Muscle of leg (tissue), 9 donors: ENCODE data around the gene KLK3. TPM values are rescaled to one million over a fixed set of nuclear protein-coding genes. Genes with fewer than 3 reads are reported as not detected.

Experiments
- polyA plus RNA-seq, 8 donors: library from polyadenylated mRNA; unstranded; fragments of 120-200 nt; gene quantifications; one replicate each; pipeline versions ENCODE4 v1.2.1 to v1.2.3, GENCODE V29; 2013; ENCODE audit warnings: inconsistent platforms in 1 of 8, low replicate concordance in 1 of 8; ENCODE audit not compliant: insufficient read length in 8 of 8, insufficient read depth in 1 of 8
- total RNA-seq: library from RNA; stranded (reverse); fragments of 120-200 nt; gene quantifications from one replicate; pipeline ENCODE4 v1.2.4, GENCODE V29; 2013

The KLK3 gene
- total and polyA plus RNA-seq, 9 donors, result not detected

Other genes with a start within 250 kb of the KLK3 start
- gene SYT3, start 215.0 kb upstream of the KLK3 start, total RNA-seq, result 0.09 TPM
- gene SYT3, start 215.0 kb upstream of the KLK3 start, polyA plus RNA-seq, result under 1 TPM in 2 of 8 donors, not detected in 6; 0.12 to 0.14 TPM
- gene C19orf81, start 205.5 kb upstream of the KLK3 start, total RNA-seq, result 4.2 TPM
- 1 to 10 TPM in 7 of 8 donors, under 1 TPM in 1; 0.70 to 3.8 (median 1.3) TPM for gene C19orf81, start 205.5 kb upstream of the KLK3 start, polyA plus RNA-seq
- 12.1 TPM for gene SHANK1, start 135.1 kb upstream of the KLK3 start, total RNA-seq
- 10 to 100 TPM; 14.4 to 37.4 (median 23.3) TPM for gene SHANK1, start 135.1 kb upstream of the KLK3 start, polyA plus RNA-seq
- gene CLEC11A, start 131.6 kb upstream of the KLK3 start, total RNA-seq, result 35.2 TPM
- 10 to 100 TPM; 18.8 to 40.3 (median 36.6) TPM for gene CLEC11A, start 131.6 kb upstream of the KLK3 start, polyA plus RNA-seq
- not detected for gene GPR32, start 84.5 kb upstream of the KLK3 start, total RNA-seq
- not detected for gene GPR32, start 84.5 kb upstream of the KLK3 start, polyA plus RNA-seq
- gene ACP4, start 64.5 kb upstream of the KLK3 start, total RNA-seq, result not detected
- under 1 TPM in 3 of 8 donors, not detected in 5; 0.15 to 0.16 (median 0.15) TPM for gene ACP4, start 64.5 kb upstream of the KLK3 start, polyA plus RNA-seq
- gene KLK1, start 31.1 kb upstream of the KLK3 start, total RNA-seq, result not detected
- under 1 TPM; 0.15 to 0.54 (median 0.28) TPM for gene KLK1, start 31.1 kb upstream of the KLK3 start, polyA plus RNA-seq
- gene KLK15, start 21.3 kb upstream of the KLK3 start, total RNA-seq, result not detected
- gene KLK15, start 21.3 kb upstream of the KLK3 start, polyA plus RNA-seq, result under 1 TPM in 1 of 8 donors, not detected in 7; 0.17 TPM
- not detected for gene KLK2, start 18.5 kb downstream of the KLK3 start, total RNA-seq
- under 1 TPM in 1 of 8 donors, not detected in 7; 0.30 TPM for gene KLK2, start 18.5 kb downstream of the KLK3 start, polyA plus RNA-seq
- gene KLK4, start 56.5 kb downstream of the KLK3 start, total RNA-seq, result not detected
- not detected for gene KLK4, start 56.5 kb downstream of the KLK3 start, polyA plus RNA-seq
- gene KLK5, start 98.1 kb downstream of the KLK3 start, total RNA-seq, result not detected
- gene KLK5, start 98.1 kb downstream of the KLK3 start, polyA plus RNA-seq, result under 1 TPM in 1 of 8 donors, not detected in 7; 0.34 TPM
- 0.09 TPM for gene KLK6, start 114.7 kb downstream of the KLK3 start, total RNA-seq
- gene KLK6, start 114.7 kb downstream of the KLK3 start, polyA plus RNA-seq, result under 1 TPM in 5 of 8 donors, not detected in 3; 0.12 to 0.62 (median 0.23) TPM
- not detected for gene KLK7, start 129.0 kb downstream of the KLK3 start, total RNA-seq
- under 1 TPM in 4 of 8 donors, not detected in 4; 0.05 to 0.30 (median 0.17) TPM for gene KLK7, start 129.0 kb downstream of the KLK3 start, polyA plus RNA-seq
- not detected for gene KLK8, start 146.7 kb downstream of the KLK3 start, total RNA-seq
- gene KLK8, start 146.7 kb downstream of the KLK3 start, polyA plus RNA-seq, result 1 to 10 TPM in 1 of 8 donors, not detected in 7; 1.0 TPM
- gene KLK10, start 164.8 kb downstream of the KLK3 start, total RNA-seq, result not detected
- under 1 TPM in 7 of 8 donors, not detected in 1; 0.06 to 0.57 (median 0.15) TPM for gene KLK10, start 164.8 kb downstream of the KLK3 start, polyA plus RNA-seq
- gene KLK11, start 171.7 kb downstream of the KLK3 start, total RNA-seq, result not detected
- gene KLK11, start 171.7 kb downstream of the KLK3 start, polyA plus RNA-seq, result 1 to 10 TPM in 1 of 8 donors, under 1 TPM in 2, not detected in 5; 0.34 to 2.1 (median 0.45) TPM
- not detected for gene KLK12, start 180.1 kb downstream of the KLK3 start, total RNA-seq
- gene KLK12, start 180.1 kb downstream of the KLK3 start, polyA plus RNA-seq, result not detected
- not detected for gene KLK13, start 210.2 kb downstream of the KLK3 start, total RNA-seq
- gene KLK13, start 210.2 kb downstream of the KLK3 start, polyA plus RNA-seq, result under 1 TPM in 1 of 8 donors, not detected in 7; 0.21 TPM
- gene KLK14, start 228.0 kb downstream of the KLK3 start, total RNA-seq, result not detected
- gene KLK14, start 228.0 kb downstream of the KLK3 start, polyA plus RNA-seq, result under 1 TPM in 5 of 8 donors, not detected in 3; 0.28 to 0.52 (median 0.34) TPM